ENCODE data around the gene TMEM131L. TPM values are rescaled to one million over a fixed set of nuclear protein-coding genes. Genes with fewer than 3 reads are reported as not detected.

Gene TMEM131L
- total RNA-seq, 2 experiments from 2014 or later, result 25.2 to 26.3 TPM

DNA sequence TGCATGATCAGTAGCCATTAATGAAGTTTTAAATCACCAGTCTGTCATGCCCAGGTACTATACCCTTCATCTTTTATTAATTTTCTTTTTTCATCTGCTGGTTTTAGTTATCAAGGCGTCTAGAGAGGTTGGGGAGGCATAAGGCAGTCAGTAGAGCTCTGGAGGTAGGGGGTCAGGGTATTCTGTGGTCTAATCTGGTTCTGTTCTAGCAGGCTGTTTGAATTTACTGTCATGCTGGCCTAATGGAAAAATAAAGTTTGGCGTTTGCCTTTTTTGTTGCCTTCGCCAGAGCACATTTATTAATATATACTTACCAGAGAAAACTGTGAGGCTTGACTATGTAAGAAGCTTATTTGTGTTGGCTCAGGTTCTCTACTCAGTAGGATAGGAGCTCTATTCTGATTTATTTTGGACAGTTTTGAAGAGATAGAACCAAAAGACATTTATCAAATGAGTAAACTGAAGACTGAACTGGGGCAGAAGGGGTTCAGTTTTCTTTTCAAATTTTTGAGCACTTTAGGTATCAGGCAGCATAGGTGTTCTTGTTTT, 46.9 kb downstream of the TMEM131L start:
- H3K9me3 Mint-ChIP-seq, result no peaks in the 10 kb centered on the region
- H3K4me3 Mint-ChIP-seq, result no peak overlapping the region
- POLR2A ChIA-PET, result no interaction called here
- CTCF ChIA-PET, result interaction anchor here (1.2 to 2.2 kb wide), 2 partner anchors 15 to 16 kb away, joined by 3 to 7 read pairs; no protein-coding TSS in a partner anchor
- no peaks in the 10 kb centered on the region for H3K27me3 Mint-ChIP-seq
- peaks cover 18% of the 10 kb centered on the region for H3K4me1 Mint-ChIP-seq
- no peak overlapping the region for H3K27ac Mint-ChIP-seq
- H3K36me3 Mint-ChIP-seq (ENCODE audit: low read depth), result peaks cover 30% of the 10 kb centered on the region
- no peak for DNase-seq

DNA sequence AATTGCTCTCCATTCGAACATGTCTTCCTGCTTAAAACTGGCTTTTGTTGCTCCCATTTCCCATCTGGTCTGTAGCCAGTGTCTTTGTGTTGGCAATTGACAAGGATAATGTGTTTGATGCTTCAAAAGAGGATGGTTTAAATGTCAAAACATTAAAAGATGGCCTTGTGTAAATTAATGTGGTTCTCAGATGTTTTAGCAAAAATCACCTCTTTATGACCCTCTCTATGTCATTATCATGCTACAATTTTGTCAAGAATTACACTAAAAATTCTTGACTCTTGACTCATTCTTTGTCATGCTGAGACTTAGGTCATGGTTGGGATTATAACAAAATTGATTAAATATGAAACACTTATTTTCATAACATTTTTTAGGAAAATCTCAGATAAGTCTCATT, 47.4 kb downstream of the TMEM131L start:
- no peak for DNase-seq
- H3K4me1 Mint-ChIP-seq, result peaks cover 22% of the 10 kb centered on the region
- no peak overlapping the region for H3K27ac Mint-ChIP-seq
- no peaks in the 10 kb centered on the region for H3K9me3 Mint-ChIP-seq
- ChIA-PET CTCF (interaction anchor here (1.2 to 2.2 kb wide), 2 partner anchors 15 to 16 kb away, joined by 3 to 7 read pairs; no protein-coding TSS in a partner anchor), POLR2A (no interaction called here)
- H3K27me3 Mint-ChIP-seq, result no peaks in the 10 kb centered on the region
- H3K4me3 Mint-ChIP-seq, result no peak overlapping the region
- H3K36me3 Mint-ChIP-seq (ENCODE audit: low read depth), result peaks cover 26% of the 10 kb centered on the region

DNA sequence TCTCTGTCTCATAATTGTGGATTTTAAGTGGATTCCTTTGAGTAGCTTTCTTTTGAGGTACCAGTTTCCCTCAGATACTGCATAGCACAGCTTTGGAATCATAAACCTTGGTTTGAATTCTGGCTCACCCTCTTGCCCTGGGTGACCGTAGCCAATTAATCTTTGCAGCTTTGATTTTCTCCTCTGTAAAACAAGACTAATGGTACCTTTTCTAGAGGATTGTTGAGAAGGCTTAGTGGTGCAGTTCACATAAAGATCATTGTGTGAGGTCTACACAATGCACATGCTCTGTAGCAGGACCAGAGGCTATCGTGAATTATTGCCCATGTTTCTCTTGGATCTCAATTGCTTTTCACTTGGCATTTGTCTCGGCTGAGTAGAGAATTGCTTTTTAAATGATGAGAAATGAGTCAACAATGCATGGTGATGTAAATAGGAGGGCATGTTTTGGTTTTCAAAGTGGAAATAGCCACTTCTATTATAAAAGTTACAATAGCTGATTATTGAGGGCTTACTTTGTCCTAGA, 47.9 kb downstream of the TMEM131L start:
- CTCF ChIA-PET, result interaction anchor here (0.6 to 2.2 kb wide), 2 partner anchors 17 to 80 kb away, joined by 3 to 7 read pairs; no protein-coding TSS in a partner anchor
- POLR2A ChIA-PET, result interaction anchor here (1.9 kb wide), 1 partner anchor 17 kb away, joined by 5 read pairs; no protein-coding TSS in a partner anchor
- no peak for DNase-seq
- Mint-ChIP-seq H3K27me3 (no peaks in the 10 kb centered on the region), H3K4me1 (peaks cover 25% of the 10 kb centered on the region), H3K36me3 (ENCODE audit: low read depth) (peaks cover 26% of the 10 kb centered on the region), H3K9me3 (no peaks in the 10 kb centered on the region), H3K27ac (no peak overlapping the region), H3K4me3 (no peak overlapping the region)

DNA sequence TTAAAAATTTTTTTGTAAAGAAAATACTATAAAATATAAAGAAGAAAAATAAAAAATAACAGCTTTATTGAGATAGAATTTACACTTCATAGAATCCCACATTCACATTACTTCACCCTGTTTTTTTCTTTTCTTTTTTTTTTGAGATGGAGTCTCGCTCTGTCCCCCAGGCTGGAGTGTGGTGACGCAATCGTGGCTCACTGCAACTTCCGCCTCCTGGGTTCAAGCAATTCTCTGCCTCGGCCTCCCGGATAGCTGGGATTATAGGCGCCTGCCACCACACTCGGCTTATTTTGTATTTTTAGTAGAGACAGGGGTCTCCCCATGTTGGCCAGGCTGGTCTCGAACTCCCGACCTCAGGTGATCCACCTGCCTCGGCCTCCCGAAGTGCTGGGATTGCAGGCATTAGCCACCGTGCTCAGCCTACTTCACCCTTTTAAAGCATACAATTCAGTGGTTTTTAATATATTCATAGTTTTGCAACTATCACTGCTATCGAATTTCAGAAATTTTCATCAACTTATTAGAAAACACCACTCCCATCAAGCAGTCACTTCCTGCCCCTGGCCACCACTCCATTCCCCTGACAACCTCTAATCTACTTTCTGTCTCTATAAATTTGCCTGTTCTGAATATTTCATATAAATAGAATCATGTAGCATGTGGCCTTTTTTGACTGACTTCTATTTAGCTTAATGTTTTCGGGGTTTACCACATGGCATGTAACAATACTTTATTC, 48.7 kb downstream of the TMEM131L start:
- no peaks in the 10 kb centered on the region for H3K9me3 Mint-ChIP-seq
- POLR2A ChIA-PET, result interaction anchor here (1.3 to 1.9 kb wide), 3 partner anchors 18 to 28 kb away, joined by 3 to 5 read pairs (median 4); no protein-coding TSS in a partner anchor
- H3K4me1 Mint-ChIP-seq, result peaks cover 33% of the 10 kb centered on the region
- H3K4me3 Mint-ChIP-seq, result no peak overlapping the region
- no peak overlapping the region for H3K27ac Mint-ChIP-seq
- DNase-seq, result no peak
- H3K36me3 Mint-ChIP-seq (ENCODE audit: low read depth), result peaks cover 22% of the 10 kb centered on the region
- H3K27me3 Mint-ChIP-seq, result no peaks in the 10 kb centered on the region
- CTCF ChIA-PET, result interaction anchor here (0.6 to 2.2 kb wide), 2 partner anchors 18 to 81 kb away, joined by 3 to 7 read pairs; no protein-coding TSS in a partner anchor

DNA sequence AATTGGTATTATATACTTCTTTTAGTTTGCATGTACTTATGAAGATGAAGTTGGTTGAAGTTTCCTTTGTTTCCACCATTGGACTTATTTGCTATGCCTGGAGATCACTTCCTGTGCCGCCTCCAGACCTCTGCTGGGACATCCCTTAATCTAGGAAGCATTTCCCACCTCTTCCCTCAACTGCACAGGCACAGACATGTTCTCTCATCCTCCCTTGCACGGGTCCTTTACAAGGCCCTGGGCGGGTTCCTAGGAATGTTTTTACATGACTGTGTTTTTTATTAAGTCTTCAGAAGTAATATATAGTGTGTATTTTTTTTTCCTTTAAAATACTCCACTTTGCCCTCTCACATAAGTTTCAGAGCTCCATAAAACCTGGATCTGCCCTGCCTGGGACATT, 51.0 kb downstream of the TMEM131L start:
- no peaks in the 10 kb centered on the region for H3K27me3 Mint-ChIP-seq
- peaks cover 10% of the 10 kb centered on the region for H3K36me3 Mint-ChIP-seq (ENCODE audit: low read depth)
- no peak overlapping the region for H3K4me3 Mint-ChIP-seq
- H3K4me1 Mint-ChIP-seq, result peaks cover 55% of the 10 kb centered on the region
- DNase-seq, result no peak
- ChIA-PET CTCF (interaction anchor here (1.0 kb wide), 1 partner anchor 172 kb away, joined by 3 read pairs; no protein-coding TSS in a partner anchor), POLR2A (interaction anchor here (1.2 to 10.6 kb wide), 2 partner anchors 14 to 51 kb away, joined by 4 to 99 read pairs; partner anchors contain the start of gene TMEM131L)
- no peak overlapping the region for H3K27ac Mint-ChIP-seq
- H3K9me3 Mint-ChIP-seq, result no peaks in the 10 kb centered on the region

DNA sequence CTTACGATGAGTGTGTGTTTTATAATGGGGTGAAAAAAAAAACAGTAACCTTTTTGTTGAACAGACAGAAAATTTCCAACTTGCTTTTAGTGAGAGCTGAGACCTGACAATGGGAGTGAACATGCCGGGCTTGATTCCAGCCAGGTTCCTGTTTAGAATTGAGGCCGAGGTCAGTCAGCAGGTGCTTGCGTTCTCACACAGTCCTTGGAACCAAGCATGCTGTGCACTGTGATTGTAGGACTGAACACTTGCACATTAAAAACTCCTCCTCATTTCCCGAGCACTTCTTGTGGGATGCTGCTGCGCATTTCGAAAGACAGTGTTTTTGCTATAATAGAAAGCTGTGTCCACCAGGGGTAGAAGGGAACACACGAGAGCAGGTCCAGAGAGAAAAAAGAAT, 51.8 kb downstream of the TMEM131L start:
- Mint-ChIP-seq H3K9me3 (no peaks in the 10 kb centered on the region), H3K27ac (peak overlapping the region; percentile 70)
- POLR2A ChIA-PET, result interaction anchor here (0.9 to 10.6 kb wide), 3 partner anchors 13 to 51 kb away, joined by 4 to 99 read pairs (median 4); partner anchors contain the start of gene TMEM131L

DNA sequence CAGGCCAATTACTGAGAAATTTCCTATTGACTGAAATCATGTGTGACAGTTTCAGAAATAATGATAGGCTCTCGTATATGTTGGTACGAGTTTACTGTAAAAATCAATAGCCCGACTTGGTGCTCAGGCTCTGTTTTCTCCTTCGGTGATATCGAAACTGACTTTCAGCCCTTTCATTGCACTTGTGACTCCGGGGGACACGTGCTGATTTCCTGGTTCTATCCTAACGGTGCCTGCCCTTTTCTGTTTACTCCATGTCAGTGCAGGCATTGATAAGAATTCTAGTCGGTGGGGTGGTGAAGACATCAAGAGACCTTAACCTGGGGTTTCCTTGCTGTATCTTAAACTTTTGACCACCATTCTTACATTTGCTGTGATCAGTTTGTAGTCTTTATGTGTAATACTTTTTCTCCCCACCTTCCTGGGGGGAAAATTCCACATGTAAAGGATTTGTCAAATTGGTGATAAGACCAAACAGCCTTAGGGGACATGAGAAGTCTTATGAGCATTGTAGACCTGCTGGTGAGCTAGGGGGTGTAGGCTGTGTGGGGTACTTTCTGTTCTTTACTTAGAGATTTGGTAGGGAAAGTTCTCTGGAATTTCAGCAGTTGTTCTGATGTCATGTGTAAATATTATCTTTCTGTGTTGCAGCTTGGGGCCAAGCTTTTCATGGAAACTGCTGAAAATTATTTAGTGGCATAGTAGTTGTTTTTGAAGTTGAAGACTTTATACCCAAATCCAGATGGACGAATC, 52.7 kb downstream of the TMEM131L start:
- ChIA-PET POLR2A (interaction anchor here (0.7 to 10.6 kb wide), 7 partner anchors 22 to 86 kb away, joined by 3 to 99 read pairs (median 4); partner anchors contain the start of gene TMEM131L), CTCF (interaction anchor here (1.0 to 2.1 kb wide), 4 partner anchors 27 to 86 kb away, joined by 3 to 5 read pairs (median 4); no protein-coding TSS in a partner anchor)
- Mint-ChIP-seq H3K4me1 (peaks cover 70% of the 10 kb centered on the region), H3K36me3 (ENCODE audit: low read depth) (peaks cover 10% of the 10 kb centered on the region), H3K9me3 (no peaks in the 10 kb centered on the region), H3K27me3 (no peaks in the 10 kb centered on the region), H3K4me3 (peak overlapping the region; percentile 71), H3K27ac (peak overlapping the region; percentile 70)
- peak; percentile 34 for DNase-seq

More for the DNA sequence above, 51.8 kb downstream of the TMEM131L start:
- Mint-ChIP-seq H3K36me3 (ENCODE audit: low read depth) (peaks cover 8% of the 10 kb centered on the region), H3K27me3 (no peaks in the 10 kb centered on the region), H3K4me1 (peaks cover 64% of the 10 kb centered on the region), H3K4me3 (peak overlapping the region; percentile 71)
- CTCF ChIA-PET, result interaction anchor here (1.0 to 2.1 kb wide), 3 partner anchors 50 to 172 kb away, joined by 3 to 5 read pairs (median 4); no protein-coding TSS in a partner anchor
- no peak for DNase-seq

DNA sequence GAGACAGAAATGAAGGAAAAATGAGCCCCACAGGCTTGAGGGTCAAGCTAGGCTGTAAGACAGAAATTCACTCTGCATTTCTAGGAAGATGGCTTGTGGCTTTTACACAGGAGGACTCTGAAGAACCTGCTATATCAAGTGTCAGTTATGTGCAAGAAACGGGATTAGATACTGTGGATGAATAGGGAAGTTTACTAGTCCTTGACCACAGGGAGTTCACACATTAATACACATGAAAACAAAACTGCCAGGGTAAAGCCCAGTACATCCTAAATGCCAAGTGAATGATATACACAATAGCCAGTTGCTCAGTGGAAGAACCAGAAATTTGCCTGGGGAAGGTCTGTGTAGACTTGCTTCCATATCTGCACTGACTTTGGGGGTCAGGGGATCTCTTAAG, 53.5 kb downstream of the TMEM131L start:
- POLR2A ChIA-PET, result interaction anchor here (0.7 to 10.6 kb wide), 7 partner anchors 22 to 87 kb away, joined by 3 to 99 read pairs (median 4); partner anchors contain the start of gene TMEM131L
- H3K4me1 Mint-ChIP-seq, result peaks cover 74% of the 10 kb centered on the region
- DNase-seq, result no peak
- peaks cover 14% of the 10 kb centered on the region for H3K36me3 Mint-ChIP-seq (ENCODE audit: low read depth)
- no peaks in the 10 kb centered on the region for H3K9me3 Mint-ChIP-seq
- CTCF ChIA-PET, result interaction anchor here (1.0 to 2.1 kb wide), 3 partner anchors 28 to 87 kb away, joined by 3 to 5 read pairs (median 5); no protein-coding TSS in a partner anchor
- peak overlapping the region; percentile 70 for H3K27ac Mint-ChIP-seq
- no peak overlapping the region for H3K4me3 Mint-ChIP-seq
- H3K27me3 Mint-ChIP-seq, result no peaks in the 10 kb centered on the region

DNA sequence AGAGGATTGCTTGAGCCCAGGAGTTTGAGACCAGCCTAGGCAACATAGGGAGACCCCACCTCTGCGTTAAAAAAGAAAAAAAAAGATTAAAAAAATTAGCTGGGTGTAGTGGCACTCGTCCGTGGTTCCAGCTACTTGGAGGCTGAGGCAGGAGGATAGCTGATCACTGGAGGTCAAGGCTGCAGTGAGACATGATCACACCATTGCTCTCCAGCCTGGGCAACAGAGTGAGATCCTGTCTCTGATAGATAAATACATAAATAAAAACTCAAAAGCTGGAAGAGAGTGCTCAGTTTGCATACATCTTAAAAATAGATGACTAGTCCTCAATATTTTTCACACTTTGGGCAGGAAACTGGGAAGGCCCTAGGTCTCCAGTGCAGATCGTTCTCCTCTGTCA, 54.1 kb downstream of the TMEM131L start:
- H3K36me3 Mint-ChIP-seq (ENCODE audit: low read depth), result peaks cover 14% of the 10 kb centered on the region
- ChIA-PET POLR2A (interaction anchor here (0.6 to 10.6 kb wide), 8 partner anchors 23 to 314 kb away, joined by 3 to 99 read pairs (median 6); partner anchors contain the start of gene TMEM131L), CTCF (interaction anchor here (0.7 to 2.1 kb wide), 3 partner anchors 11 to 88 kb away, joined by 3 to 5 read pairs (median 5); no protein-coding TSS in a partner anchor)
- H3K4me1 Mint-ChIP-seq, result peaks cover 77% of the 10 kb centered on the region
- H3K4me3 Mint-ChIP-seq, result no peak overlapping the region
- DNase-seq, result no peak
- no peaks in the 10 kb centered on the region for H3K27me3 Mint-ChIP-seq
- no peaks in the 10 kb centered on the region for H3K9me3 Mint-ChIP-seq
- peak overlapping the region; percentile 91 for H3K27ac Mint-ChIP-seq

DNA sequence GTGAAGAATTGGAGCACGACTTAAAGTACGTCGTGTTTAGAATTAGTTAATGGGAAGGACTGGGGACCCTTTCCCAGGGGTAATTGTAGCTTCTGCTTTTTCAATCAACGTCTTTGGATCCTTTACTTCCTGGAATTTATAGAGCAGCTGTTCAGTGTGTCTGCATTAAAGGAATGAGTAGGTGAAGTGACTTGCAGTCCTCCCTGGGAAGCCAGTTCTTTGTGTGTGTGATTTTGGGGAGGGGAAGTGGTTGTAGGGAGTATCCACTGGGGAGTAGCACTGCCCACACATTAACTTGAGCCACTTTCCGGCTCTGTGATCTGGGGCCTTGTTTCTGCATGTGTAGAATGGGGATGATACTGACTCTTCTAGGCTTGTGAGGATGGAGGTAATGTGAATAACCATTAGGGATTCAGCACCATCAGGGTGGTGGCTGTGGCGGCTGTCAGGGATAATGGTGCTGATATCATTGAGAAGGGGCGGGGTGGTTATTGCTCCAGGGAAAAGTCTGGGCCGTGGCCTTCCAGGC, 54.7 kb downstream of the TMEM131L start:
- H3K27ac Mint-ChIP-seq, result peak overlapping the region; percentile 91
- H3K4me1 Mint-ChIP-seq, result peaks cover 78% of the 10 kb centered on the region
- CTCF ChIA-PET, result interaction anchor here (0.7 to 2.6 kb wide), 4 partner anchors 10 to 88 kb away, joined by 3 to 10 read pairs (median 4); no protein-coding TSS in a partner anchor
- H3K4me3 Mint-ChIP-seq, result peak overlapping the region; percentile 22
- H3K9me3 Mint-ChIP-seq, result no peaks in the 10 kb centered on the region
- H3K36me3 Mint-ChIP-seq (ENCODE audit: low read depth), result peaks cover 16% of the 10 kb centered on the region
- H3K27me3 Mint-ChIP-seq, result no peaks in the 10 kb centered on the region
- no peak for DNase-seq
- POLR2A ChIA-PET, result interaction anchor here (0.6 to 10.6 kb wide), 13 partner anchors 10 to 314 kb away, joined by 3 to 99 read pairs (median 8); partner anchors contain the start of gene TMEM131L

DNA sequence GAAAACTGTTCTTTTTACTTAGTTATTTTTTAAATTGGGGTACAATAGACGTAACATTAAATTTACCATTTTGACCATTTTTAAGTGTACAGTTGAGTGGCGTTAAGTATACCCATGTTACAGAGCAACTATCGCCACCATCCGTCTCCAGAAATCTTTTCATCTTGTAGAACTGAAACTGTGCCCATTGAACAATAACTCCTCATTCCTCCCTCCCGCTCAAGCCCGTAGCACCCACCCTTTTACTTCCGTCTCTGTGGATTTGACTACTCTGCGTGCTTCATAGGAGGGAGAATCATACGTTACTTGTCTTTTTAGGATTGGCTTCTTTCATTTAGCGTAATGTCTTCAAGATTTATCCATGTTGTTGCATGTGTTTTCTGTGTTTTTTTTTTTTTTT, 55.3 kb downstream of the TMEM131L start:
- peaks cover 2% of the 10 kb centered on the region for H3K9me3 Mint-ChIP-seq
- ChIA-PET POLR2A (interaction anchor here (0.9 to 10.6 kb wide), 14 partner anchors 10 to 176 kb away, joined by 3 to 99 read pairs (median 8); partner anchors contain the start of genes MND1 and TMEM131L), CTCF (interaction anchor here (1.2 to 3.3 kb wide), 5 partner anchors 9 to 89 kb away, joined by 3 to 16 read pairs (median 8); partner anchors contain the start of gene TMEM131L)
- peak overlapping the region; percentile 91 for H3K27ac Mint-ChIP-seq
- no peak for DNase-seq
- H3K4me3 Mint-ChIP-seq, result peak overlapping the region; percentile 54
- H3K36me3 Mint-ChIP-seq (ENCODE audit: low read depth), result peaks cover 20% of the 10 kb centered on the region
- H3K27me3 Mint-ChIP-seq, result no peaks in the 10 kb centered on the region
- H3K4me1 Mint-ChIP-seq, result peaks cover 81% of the 10 kb centered on the region

Measured in activated CD4-positive, alpha-beta memory T cell treated with anti-CD3 and anti-CD28 coated beads, Interleukin-2, amount 10 ng/mL, durations not matched to agents 7 days and 5 days (primary cell).